ENCODE data around the gene SMIM22.

The SMIM22 gene

GRCh38 chr16:4828567-4829321 is 33.6 kb downstream of the SMIM22 start:
- DNase-seq: no peak

- DNase-seq: no peak
Measured at GRCh38 chr16:4830408-4830807, 35.2 kb downstream of the SMIM22 start.

GRCh38 chr16:4831616-4832015 is 36.4 kb downstream of the SMIM22 start:
- no peak for DNase-seq

- no peak for DNase-seq
Measured at GRCh38 chr16:4832698-4833343, 37.7 kb downstream of the SMIM22 start.

GRCh38 chr16:4833584-4833983 is 38.4 kb downstream of the SMIM22 start:
- DNase-seq: no peak

- DNase-seq: no peak
Measured at GRCh38 chr16:4836727-4837126, 41.6 kb downstream of the SMIM22 start.

- no peak for DNase-seq
Measured at GRCh38 chr16:4837733-4838501, 42.7 kb downstream of the SMIM22 start.

GRCh38 chr16:4839942-4840341 is 44.8 kb downstream of the SMIM22 start:
- DNase-seq: no peak

- DNase-seq: no peak
Measured at GRCh38 chr16:4840984-4841383, 45.8 kb downstream of the SMIM22 start.
